GM21528 (cell line): ENCODE data around the gene PHF23.

ENCODE experiments used
- ATAC-seq: cut with Tn5 transposase; IDR thresholded peaks from one replicate; pipeline ENCODE4 v1.9.1; 2021; ENCODE audit warnings: mild to moderate bottlenecking, moderate library complexity; ENCODE audit not compliant: unreplicated experiment, low FRiP score

PHF23 gene

DNA sequence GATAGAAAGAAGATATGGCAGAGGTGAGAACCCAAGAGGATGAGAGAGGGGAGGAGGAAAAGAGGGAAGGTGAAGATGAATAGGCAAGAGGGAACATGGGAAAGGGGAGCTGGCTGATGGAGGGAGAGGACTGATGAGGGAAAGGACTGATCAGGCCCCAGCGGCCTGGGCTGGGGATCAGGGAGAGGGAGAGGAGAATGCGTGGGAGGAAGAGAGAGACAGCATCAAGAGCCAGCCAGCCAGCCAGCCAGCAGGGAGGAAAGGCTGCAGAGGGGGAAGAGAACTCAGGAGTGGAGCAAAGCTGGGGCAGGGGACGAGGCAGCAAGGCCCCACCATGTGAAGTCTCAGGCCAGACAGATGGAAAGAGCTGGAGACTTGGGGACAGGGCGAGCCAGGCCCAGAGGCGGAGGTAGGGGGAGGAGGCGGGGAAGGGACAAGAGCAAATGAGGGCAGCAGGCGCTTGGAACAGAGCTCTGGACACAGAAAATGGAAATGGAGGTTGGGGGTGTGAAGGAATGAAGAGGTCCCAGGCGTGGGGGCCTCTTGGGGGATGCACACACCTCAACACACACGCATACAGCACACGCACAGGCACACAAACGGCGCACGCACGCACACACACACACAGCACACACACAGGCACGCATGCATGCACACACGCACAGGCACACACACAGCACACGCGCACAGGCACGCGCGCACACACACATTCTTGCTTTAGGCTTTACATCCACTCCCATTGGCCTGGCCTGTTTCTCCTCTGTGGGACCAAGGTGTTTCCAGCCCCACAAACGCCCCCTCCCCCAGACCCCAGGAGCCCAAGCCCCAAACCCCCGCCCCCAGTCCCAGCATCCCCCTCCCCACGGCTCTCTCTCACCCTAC, 31.9 kb downstream of the PHF23 start:
- ATAC-seq = no peak

GRCh38 chr17:7205561-7205960, 33.7 kb downstream of the PHF23 start:
- no peak for ATAC-seq

GRCh38 chr17:7204828-7205461, 34.3 kb downstream of the PHF23 start:
- ATAC-seq = peak; percentile 72

DNA sequence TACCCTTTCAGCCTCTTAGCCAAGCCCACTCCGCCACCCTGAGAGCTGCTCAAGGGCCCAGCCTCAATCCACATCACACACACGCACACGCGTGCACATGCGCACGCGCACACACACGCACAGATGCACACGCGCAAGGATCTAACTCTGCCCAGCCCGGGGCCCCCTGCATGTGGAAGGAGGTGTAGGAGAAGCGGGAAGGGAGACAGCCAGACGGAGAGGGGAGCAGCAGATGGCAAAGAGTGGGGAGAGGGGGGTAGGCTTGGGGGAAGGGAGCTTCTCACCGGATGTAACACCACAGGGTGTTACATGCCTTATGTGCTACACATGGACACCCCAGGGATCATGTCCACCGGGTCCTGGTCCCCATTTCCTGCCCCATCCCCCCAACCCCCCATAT, 34.9 kb downstream of the PHF23 start:
- ATAC-seq = no peak

DNA sequence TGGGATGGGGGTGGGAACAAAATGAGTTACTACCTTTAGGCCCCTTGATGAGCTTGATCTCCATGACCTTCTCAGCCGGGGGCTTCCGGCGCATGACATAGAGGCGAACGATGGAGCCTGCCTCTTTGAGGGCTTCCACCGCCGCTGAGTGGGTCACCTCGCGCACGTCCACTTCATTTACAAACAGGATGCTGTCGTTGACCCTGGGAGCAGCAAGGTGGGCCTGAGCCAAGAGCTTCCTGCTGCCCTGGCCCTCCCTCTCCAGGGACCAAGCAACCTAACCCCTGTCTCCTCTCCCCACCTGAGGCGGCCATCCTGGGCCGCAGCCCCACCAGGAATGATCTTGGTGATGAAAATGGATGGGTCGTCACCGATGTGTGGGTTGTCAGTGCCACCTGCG, 35.9 kb downstream of the PHF23 start:
- no peak for ATAC-seq

DNA sequence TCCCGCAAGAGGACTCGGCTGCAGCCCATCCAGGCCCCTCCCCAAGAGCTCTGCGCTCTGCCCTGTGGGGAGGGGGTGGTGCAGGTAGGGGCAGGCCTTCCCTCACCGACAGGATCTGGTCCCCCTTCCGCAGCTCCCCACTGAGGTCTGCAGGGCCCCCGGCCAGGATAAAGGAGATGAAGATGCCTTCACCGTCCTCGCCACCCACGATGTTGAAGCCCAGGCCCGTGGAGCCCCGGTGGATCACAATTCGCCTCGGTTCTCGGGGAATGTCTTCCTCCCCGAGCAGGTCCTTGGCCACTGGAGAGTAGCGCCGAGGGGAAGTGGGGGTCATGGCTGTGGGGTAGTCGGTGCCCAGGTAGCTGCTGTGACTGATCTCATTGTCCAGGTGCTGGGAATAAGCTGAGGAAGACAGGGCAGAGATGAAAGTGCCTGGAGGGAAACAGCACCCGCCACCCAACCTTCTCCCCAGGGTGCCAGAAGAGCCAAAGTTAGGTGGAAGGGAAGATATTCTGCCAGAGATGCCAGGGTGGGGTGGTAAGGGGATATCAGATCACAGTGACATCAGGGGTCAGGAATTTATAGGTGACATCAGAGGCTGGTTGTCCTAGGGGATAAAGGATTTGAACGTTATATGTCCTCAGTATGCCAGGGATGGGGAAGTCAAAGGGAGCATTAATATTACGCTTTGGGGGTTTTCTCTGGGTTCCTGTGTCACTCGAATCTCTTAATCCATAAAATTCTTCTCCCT, 42.4 kb downstream of the PHF23 start:
- no peak for ATAC-seq

DNA sequence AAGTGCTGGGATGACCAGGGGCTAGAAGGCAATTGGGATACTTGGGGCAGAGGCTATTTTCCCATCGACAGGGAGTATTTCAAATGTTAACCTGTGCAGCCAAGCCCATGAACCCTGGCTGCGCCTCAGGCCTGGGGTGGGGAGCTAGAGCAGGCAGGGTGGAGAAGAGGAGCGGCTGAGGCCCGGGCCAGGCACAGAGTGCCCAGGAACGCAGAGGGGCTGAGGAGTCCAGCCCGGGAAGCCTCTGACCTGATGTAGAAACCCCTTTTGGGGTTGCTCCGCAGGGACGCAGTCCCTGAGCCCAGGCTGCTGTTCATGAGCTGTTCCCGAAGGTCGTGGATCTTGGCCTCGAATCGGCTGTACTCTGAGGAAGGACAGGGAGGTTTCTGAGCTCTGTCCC, 43.3 kb downstream of the PHF23 start:
- no peak for ATAC-seq

- no peak for ATAC-seq
Measured at GRCh38 chr17:7192271-7192937, 46.9 kb downstream of the PHF23 start.

GRCh38 chr17:7191571-7192270, 47.5 kb downstream of the PHF23 start:
- ATAC-seq = no peak

GRCh38 chr17:7191069-7191468, 48.2 kb downstream of the PHF23 start:
- no peak for ATAC-seq

DNA sequence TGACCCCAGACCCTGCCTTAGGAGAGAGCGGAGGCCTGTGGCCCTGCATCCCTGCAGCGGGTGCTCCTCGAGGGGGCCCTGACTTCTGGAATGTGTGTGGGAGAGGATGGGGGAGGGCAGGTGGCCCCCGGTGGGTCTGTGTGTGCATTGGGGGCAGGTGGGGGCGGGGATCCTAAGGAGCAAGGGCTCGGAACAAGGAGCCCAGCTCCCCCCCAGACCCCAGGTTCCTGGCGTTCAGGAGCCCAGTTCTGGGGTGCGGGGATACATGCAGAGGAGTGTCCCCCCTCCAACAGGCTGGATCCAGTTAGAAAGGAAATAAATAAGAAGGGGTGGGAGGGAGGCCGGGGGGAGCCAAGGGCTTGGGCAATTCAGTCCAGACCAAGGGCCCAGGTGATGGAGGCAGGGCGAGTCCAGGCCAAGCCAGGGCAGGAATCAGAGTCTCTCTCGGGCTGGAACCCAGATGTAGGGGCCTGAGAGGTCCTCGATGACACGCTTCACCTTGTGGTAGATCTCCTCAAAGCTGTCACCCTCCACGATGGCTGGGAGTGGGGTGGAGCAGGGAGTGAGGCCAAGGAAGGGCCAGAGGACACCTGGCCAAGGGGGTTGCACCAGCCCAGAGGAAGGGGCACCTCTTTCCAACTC, 48.9 kb downstream of the PHF23 start:
- ATAC-seq = no peak

DNA sequence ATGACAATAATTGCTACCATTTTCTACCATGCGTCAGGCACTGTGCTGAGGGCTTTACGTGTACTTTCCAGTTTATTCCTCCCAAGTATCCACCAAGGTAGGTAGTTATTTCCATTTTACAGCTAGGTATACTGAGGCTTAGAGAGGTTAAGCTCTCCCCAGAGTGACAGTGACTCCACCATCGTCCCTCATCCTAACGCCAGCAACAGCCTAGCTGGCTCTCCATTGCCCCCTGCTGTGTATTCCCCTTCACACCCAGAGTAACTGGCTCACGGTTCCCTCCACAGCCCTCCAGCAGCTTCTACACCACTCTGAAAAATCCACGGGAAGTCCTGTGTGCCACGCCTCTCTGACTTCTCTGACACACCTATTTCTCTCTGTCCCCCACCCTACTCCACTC, 53.0 kb downstream of the PHF23 start:
- ATAC-seq = no peak
